22Rv1 (cell line): Measurements from ENCODE around the gene TLR6.

Experiments
- CTCF ChIP-seq: fragments of 450-650 bp; IDR thresholded peaks from 2 replicates; pipeline ENCODE4 v1.5.1; 2017; ENCODE audit warnings: mild to moderate bottlenecking
- ZFX ChIP-seq: fragments of 450-650 bp; IDR thresholded peaks from 2 replicates; pipeline ENCODE4 v1.6.1; 2017; ENCODE audit warnings: antibody characterized with exemption, borderline replicate concordance

GRCh38 chr4:38831653-38832052 lies 25.0 kb downstream of the TLR6 start:
- TF ChIP-seq CTCF (no peak), ZFX (no peak)
